GM19240 (cell line): ENCODE measurements around the gene ARHGAP1.
"Not testable (repeated sequence)": the region's sequence is repeated elsewhere in the genome, so short reads cannot be mapped to it uniquely, and the experiment has no call there.

Source experiments
- DNase-seq: peaks from one replicate; pipeline ENCODE4 v3.0.0; 2011; ENCODE audit warnings: low spot score; ENCODE audit not compliant: insufficient read length

ARHGAP1 gene

DNA sequence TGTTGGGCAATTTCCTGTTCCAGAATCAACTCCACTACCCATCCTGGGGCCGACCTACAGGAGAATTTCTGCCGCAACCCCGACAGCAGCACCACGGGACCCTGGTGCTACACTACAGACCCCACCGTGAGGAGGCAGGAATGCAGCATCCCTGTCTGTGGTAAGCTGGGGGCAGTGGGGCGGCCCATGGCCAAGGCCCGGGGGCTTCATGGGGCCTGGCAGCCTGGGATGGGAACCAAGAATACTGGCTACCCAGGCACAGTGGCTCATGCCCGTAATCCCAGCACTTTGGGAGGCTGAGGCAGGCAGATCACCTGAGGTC is 22.9 kb upstream of the ARHGAP1 start:
- DNase-seq = no peak

DNA sequence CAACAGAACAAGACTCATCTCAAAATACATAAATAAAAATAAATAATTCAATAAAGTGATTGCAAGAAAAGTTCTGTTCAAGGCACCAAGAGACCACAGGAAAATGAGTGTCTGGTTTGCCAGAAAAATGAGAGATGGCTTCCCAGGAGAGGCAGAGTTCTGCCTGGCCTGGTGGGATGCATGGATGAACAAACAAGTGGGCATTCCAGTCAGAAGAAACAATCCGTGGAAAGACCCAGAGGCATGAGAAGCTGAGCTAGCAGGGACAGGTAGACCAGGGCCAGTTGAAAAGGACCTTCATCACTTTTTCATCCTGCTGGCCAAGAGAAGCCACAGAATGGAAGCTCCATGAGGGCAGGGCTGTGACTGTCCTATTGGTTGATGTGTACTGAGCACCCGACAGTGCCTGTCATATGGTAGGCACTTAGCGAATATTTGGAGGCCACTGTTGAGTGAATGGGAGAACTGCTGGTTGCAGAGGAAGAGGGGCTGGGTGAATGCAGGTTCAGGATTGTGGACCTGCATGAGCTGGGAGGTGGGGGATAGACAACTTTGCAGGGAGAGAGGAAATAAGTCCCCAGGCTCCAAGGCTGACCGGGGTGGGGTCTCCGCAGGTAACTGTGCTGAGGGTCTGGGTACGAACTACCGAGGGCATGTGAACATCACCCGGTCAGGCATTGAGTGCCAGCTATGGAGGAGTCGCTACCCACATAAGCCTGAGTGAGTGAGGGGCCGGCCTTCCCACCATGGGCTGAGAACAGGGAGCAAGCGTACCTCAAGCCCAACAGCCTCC is 22.3 kb upstream of the ARHGAP1 start:
- DNase-seq = no peak

DNA sequence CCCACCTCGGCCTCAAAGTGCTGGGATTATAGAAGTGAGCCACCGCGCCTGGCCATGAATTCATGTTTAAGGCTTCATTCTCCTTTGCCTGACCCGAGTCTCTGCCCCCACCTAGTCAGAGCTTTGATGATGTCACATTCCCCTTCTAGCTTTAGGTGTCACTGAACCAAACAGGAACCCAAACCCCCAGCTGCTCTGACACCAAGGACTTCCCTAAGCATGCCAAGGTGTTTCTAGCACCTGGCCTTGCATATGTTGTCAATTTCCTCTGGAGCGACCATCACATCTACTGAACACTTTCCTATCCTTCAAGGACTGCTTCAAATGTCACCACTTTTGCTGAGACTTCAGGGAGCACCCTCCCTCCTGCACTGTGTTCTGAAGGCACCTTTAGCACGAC is 20.9 kb upstream of the ARHGAP1 start:
- DNase-seq = no peak

DNA sequence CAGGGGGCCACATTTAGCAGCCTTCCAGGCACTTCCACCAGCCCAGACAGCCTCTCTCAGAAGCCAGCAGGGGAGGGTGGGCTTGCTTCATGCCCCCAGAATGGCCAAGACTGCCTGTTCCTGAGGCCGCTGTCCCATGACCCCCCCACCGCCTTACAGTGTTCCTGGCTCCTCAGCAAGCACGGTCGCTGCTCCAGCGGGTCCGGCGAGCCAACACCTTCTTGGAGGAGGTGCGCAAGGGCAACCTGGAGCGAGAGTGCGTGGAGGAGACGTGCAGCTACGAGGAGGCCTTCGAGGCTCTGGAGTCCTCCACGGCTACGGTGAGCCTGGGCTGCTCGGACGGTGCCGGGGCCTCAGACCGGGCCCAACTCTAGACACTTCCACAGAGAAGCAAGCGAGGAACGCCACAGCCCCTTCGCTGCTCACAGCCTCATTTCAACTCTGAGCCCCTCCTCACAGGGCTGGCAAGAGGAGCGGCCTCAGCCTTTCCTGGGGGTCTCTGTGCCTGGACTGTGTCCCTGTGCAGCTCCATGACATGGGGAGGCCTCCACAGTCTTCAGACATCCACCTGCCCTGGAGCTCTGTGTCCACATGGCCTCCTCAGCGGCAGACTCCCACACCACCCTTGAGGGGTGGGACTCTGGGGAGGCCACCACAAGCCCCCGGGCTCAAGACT is 19.3 kb upstream of the ARHGAP1 start:
- DNase-seq = no peak

DNA sequence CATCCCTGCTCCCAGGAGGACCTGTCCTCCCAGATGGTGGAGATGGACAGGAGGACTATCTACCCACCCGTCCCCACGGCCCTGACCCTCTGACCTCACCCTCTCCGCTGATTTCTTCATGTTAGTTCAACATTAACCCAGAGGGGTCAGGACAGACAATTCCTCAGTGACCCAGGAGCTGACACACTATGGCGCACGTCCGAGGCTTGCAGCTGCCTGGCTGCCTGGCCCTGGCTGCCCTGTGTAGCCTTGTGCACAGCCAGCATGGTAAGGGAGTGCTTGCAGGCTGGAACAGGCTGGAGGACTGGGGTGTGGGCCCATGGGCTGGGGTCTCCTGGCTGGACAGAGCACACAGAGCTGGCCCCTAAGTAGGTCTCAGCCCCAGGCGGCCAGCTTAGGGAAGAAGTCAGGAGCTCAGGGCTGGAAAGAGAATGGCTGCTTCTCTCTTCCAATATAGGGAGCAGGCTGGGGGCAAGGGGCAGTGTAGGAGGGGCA is 18.7 kb upstream of the ARHGAP1 start, which contains the start of gene F2:
Gene F2, plus strand, starts transcription at position 166 of the 495 bp plus-strand sequence. Its CDS starts 23 bp downstream, at position 189.
- DNase-seq = no peak

DNA sequence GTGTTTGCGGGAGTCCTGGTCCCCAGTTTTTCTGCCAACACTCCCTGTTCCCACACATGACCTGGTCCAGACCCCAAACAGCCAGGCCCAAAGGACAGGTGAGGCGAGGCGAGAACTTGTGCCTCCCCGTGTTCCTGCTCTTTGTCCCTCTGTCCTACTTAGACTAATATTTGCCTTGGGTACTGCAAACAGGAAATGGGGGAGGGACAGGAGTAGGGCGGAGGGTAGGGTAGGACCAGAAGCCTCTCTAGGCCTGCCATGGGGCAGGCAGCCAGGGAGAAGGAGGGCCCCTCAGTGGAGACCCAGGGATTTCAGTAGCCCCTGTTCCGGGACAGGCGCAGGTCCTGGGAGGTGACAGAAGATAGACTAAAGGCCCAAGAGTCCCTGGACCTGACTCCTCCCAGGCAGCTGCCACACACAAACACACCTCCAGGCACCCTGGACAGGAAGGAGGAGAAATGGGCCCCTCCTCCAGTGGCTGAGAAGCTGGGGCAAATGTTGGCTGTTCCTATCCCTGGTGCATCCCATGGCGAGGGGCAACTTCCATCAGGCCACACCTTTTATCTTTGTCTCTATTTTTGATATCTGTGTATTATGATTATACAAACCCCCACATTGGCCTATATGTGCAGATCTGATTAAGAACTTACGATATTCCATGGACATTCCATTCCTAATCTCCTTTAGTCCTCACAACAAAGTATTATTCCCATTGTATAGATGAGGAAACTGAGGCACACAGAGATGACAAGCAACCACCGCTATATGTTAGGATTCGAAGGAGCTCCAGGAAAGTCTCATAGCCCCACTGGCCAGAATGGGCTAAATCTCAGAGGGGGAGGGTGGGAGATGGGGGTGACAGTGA is 18.0 kb upstream of the ARHGAP1 start:
- DNase-seq = no peak

DNA sequence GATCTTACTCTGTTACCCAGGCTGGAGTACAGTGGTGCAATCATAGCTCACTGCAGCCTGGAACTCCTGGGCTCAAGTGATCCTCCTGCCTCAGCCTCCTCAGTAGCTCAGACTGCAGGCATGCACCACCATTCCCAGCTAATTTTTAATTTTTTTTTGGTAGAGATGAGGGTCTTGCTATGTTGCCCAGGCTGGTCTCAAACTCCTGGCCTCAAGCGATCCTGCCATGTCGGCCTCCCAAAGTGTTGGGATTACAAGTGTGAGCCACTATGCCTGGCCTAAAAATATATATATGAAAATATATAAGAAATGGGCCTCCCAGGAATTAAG is 17.4 kb upstream of the ARHGAP1 start:
- not testable (repeated sequence) for DNase-seq

DNA sequence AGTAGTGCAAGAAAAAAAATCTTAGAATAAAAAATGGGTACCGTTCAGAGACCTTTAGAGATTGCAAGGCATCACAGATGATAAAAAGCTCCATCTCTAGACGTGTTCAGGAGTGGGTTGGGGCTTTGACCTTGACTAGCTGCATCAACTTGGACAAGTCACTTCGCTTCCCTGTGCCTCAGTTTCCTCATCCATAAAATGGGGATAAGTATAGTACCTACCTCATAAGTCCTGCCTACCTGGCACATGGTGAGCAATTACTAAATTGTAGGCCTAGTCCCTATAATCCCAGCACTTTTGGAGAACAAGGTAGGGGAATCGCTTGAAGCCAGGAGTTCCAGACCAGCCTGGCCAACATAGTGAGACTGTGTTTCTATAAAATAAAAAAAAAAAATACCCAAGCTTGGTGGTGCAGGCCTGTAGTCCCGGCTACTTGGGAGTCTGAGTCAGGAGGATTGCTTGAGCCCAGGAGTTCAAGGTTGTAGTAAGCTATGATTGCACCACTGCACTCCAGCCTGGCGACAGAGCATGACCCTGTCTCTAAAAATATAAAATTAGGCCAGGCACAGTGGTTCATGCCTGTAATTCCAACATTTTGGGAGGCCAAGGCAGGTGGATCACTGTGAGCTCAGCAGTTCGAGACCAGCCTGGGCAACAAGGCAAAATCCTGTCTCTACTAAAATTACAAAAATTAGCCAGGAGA is 12.6 kb upstream of the ARHGAP1 start:
- no peak for DNase-seq

DNA sequence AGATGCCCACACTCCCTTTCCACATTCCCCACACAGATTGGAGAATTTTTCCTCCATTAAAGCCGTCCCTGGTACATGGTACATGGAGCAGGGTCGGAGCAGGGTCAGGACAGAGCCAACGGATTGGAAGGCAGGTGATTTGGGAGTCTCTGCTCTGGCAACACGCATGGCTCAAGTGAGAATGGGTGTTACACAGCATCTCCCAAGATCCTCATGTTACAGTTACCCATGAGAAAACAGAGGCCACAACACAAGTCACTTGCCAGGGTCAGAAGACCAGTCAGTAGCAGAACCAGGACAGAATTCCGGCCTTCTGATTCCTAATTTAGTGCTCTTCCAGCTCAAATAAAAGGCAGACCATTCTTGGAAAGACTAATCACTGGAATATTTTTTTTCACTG is 10.9 kb upstream of the ARHGAP1 start:
- no peak for DNase-seq

DNA sequence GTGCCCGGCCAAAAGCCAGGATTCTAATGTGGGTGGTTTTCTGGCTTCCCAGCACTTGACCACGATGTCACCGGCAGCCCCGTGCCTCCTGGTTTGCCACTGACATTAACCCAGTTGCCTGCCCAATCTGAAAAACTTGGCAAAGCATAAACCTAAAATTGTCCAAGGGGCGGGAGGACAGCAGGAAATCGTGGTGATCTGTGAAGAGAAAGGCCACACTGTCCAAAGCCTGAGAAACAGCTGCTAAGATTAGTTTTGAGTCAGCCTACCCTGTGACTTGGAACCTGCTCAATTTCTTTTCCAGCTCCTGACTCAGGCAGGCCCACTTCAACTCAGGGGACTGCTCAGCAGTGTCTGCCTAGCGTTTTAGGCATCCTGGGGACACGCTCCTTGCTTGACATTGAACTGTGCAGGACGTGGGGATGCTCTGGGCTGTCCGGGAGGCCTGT is 10.4 kb upstream of the ARHGAP1 start:
- no peak for DNase-seq

DNA sequence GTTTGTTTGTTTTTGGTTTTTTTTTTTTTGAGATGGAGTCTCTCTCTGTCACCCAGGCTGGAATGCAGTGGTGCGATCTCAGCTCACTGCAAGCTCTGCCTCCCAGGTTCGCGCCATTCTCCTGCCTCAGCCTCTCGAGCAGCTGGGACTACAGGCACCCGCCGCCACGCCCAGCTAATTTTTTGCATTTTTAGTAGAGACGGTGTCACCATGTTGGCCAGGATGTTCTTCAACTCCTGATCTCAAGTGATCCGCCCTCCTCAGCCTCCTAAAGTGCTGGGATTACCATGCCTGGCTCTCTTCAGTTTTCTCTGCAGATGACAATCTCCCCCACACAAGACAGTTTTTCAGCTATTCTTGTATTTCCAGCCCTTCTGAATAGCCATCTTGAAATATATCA is 8.9 kb upstream of the ARHGAP1 start:
- DNase-seq = not testable (repeated sequence)

DNA sequence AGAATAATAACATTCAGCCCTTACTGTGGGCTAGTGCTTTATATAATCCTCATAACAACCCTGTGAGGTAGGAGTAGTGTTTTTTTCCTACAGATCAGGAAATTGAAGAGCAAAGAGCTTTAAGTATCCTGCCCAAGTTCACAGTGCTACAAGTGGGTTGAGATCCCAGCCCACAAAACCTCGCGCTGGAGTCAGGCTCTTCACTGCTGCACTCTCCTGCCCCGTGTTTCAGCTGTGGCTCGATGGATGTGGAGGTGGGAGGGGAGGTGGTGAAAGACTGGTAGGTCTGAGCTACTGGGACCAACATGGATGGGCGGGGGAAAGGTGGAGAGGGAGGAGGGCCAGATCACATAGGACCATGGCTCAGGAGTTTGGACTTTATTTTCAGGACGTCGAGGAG is 6.5 kb upstream of the ARHGAP1 start:
- no peak for DNase-seq

DNA sequence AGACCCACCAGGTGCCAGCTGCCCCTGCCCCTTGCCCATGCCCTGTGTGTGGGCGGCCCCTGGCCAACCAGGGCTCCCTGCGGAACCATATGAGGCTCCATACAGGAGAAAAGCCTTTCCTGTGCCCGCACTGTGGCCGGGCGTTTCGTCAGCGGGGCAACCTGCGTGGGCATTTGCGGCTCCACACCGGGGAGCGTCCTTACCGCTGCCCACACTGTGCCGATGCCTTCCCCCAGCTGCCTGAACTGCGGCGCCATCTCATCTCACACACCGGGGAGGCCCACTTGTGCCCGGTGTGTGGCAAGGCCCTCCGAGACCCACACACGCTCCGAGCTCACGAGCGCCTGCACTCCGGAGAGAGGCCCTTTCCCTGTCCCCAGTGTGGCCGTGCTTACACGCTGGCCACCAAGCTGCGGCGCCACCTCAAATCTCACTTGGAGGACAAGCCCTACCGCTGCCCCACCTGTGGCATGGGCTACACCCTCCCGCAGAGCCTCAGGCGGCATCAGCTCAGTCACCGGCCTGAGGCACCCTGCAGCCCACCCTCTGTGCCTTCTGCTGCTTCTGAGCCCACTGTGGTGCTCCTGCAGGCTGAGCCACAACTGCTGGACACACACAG is 4.8 kb upstream of the ARHGAP1 start:
- no peak for DNase-seq

DNA sequence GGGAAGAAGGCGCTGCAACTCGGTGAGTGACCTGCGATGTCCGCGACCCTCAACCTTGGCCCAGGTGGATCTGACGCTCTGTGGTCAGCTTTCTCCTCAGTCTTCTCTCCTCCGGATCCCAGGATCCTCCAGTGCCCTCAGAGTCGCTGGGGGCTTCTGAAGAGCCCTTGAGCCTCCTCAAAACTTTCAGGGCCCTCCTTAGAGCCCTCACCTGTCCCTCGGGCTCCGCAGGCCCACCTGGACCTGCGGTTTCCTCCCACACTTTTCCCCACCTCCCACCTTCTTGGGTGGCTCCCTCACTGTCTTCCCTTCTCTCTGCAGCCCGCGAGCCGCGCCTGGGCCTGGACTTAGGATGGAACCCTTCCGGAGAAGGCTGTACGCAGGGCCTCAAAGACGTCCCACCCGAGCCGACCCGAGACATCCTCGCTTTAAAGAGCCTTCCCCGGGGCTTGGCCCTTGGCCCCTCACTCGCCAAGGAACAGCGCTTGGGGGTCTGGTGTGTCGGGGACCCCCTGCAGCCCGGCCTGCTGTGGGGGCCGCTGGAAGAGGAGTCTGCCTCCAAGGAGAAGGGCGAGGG is 747 bp upstream of the ARHGAP1 start:
- DNase-seq = no peak

DNA sequence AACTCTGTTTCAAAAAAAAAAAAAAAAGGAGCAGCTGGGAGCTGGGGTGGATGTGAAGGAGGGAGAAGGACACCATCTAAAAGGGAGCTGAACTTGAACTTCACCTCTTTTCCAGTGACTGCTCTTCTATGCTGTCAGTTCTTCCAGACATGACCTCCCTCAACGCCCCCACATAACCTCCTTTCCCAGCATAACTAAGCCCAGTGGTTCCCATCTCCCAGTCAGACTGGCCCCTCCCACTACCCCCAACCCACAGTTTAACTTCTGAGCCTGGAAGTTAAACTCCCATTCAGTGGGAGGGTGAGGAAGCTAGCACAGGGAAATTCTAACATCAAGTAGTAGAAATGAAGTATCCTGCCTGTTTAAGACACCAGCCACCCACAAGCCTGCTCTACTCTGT is 1.8 kb downstream of the ARHGAP1 start:
- no peak for DNase-seq

DNA sequence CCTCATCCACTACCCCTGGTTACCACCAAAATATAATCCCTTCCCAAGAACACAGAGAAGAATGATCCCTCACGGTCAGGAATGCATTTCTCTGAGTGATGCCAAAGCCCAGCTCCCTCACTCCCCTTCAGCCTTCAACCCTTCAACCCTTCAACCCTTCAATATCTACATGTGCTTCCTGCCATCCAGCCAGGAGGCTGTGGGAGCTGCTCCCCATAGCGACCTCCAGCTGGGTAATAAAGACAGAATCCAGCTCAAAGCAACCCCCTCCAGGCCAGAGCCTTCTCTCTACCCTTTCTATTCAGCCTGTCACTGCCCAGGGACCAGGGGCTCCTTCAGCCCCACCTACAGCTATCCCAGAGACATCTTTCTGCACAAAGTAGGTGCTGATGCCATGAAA is 2.7 kb downstream of the ARHGAP1 start:
- no peak for DNase-seq

DNA sequence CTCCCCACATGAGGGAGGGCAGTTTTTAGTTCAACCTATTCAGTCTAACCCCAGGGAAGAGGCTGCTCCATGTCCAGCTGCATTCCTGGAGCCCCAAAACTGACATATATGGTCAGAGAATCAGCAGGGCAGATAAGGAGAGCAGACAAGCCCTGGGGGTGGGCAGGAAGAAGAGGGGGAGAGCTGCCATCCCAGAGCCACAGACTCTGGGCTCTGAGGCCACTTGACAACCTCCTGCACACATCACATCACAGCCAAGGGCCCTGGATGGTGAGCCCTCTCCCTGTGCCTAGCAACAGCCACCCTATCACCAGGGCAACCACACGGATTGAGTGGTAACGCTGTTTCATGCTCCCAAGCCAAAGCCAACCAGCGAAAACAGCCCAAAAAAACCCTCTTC is 3.1 kb downstream of the ARHGAP1 start:
- no peak for DNase-seq

DNA sequence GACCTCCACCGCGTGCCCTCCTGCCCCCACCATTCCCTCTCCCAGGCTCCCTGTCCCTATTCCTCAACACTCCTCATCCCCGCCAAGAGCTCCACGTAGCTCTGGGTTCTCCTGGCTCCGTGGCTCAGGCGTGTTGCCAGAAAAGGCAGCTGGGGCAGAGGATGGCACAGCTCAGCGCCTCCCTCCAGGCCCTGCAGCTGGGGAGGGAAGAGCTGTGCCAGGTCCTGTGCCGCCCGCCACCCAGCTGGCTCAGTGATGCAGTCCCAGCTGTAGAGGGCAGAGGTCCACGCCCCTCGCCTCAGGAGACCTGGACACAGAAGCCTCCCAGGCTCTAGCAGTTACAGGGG is 4.2 kb downstream of the ARHGAP1 start:
- DNase-seq = no peak

DNA sequence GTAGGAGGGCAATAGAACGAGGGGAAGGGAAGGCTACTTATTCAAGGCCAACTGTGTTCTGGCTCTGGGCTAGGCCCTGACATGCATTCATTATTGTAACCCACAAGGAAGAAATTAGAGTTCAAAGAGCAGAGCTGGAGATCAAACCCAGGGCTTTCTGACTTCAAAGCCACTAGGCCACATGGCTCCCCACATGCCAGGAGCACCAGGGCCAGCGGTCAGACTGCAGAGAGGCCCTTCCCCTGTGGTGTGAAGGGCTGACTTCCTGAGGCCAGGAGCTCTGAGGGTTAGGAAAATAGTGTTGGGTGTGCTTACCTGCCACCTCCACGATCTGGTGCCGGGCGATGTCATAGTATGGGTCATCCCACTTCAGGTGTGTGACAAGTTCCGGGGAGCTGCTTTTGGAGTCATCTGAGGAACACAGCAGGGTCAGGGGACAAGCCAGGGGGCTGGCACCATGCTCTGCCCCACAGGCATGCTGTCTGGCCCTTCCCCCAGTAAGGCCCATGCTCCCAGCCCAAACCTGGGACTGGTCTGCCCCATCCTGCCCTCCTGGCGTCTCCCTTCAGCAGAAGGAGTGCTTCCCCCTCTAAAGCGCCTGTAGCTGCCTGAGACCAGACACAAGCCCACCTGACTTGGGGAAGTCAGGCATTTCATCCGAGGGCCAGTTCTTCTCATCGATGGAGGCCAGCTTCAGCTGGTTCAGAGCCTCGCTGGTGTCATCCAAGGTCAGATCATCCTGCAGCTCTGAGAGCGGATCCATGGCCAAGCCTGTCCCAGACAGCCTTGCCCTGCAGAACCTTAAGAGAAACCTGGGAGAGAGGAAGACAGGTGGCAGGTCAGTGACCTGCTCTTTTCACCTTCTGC is 4.8 kb downstream of the ARHGAP1 start:
- no peak for DNase-seq

DNA sequence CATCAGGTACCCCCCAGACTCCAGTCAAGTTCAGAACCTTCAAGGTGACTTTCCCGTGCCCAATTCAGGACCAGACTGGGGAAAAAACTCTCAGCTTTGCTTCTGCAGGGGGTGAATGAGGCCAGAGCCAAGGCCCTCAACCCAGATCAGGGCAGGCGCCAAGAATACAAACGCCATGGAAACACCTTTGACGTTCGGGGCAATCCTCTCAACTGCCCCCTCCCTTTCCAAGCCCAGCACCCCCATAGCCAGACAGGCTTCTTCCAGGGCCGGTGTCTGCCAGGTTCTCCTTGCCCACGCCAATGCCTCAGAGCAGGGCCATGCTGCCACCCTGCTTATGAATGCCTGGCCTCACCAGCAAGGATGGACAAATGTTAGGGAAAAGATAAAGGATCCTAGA is 5.8 kb downstream of the ARHGAP1 start:
- no peak for DNase-seq
